B cell (primary cell): ENCODE measurements around the gene FANCM. TPM values are rescaled to one million over a fixed set of nuclear protein-coding genes. Genes with fewer than 3 reads are reported as not detected.

Experiments used
- ATAC-seq: fragments of 200-7000 bp; cut with Tn5 transposase; one replicate; pipeline ENCODE4 v1.10.0; 2021; ENCODE audit warnings: low read depth, mild to moderate bottlenecking, moderate number of reproducible peaks, moderate library complexity
- CTCF ChIA-PET: fragments of 350-600 bp; sonication (Branson Sonifier 250); formaldehyde crosslinking; loops from one replicate; lab custom pipeline; 2021; ENCODE audit warnings: antibody characterized with exemption, inconsistent platforms; lab: Charles Lee
- POLR2A ChIA-PET: fragments of 350-600 bp; sonication (Branson Sonifier 250); formaldehyde crosslinking; loops from one replicate; lab custom pipeline; 2021; ENCODE audit warnings: antibody characterized with exemption; lab: Charles Lee
- DNase-seq: peaks from one replicate; pipeline ENCODE4 v3.0.0; 2013
- H2AFZ ChIP-seq: 2 replicates; pipeline ENCODE4 v1.6.1; 2012; ENCODE audit warnings: mild to moderate bottlenecking, low read depth, low read length; ENCODE audit not compliant: insufficient read depth, poor library complexity, severe bottlenecking
- H3K27ac ChIP-seq, 2 donors: 1 replicate in 1 of 2; 2 replicates in 1 of 2; pipeline ENCODE4 v1.5.1; 2012 to 2013; ENCODE audit warnings: low read length in 2 of 2, mild to moderate bottlenecking in 2 of 2, moderate library complexity in 1 of 2
- H3K27me3 ChIP-seq, 4 experiments: fragments of 200-600 bp in 1 of 4; sonication (generic) in 1 of 4; replicated peaks in 1 of 4; 1 replicate in 2 of 4; 2 replicates in 2 of 4; pipeline versions ENCODE4 v1.6.1 to v1.7.0; 2013 to 2016; ENCODE audit warnings: low read length in 3 of 4, mild to moderate bottlenecking in 2 of 4, mixed read lengths in 1 of 4, moderate library complexity in 1 of 4; ENCODE audit not compliant: insufficient read depth in 4 of 4, control insufficient read depth in 3 of 4; ENCODE audit errors: control extremely low read depth in 1 of 4
- H3K36me3 ChIP-seq, 2 experiments: replicated peaks in 1 of 2; 1 replicate in 1 of 2; 2 replicates in 1 of 2; pipeline versions ENCODE4 v1.6.1 to v1.7.1; 2013; ENCODE audit warnings: low read length in 1 of 2; ENCODE audit not compliant: insufficient read depth in 2 of 2, control insufficient read depth in 1 of 2; ENCODE audit errors: control extremely low read depth in 1 of 2, extremely low read depth in 1 of 2
- H3K4me1 ChIP-seq, 2 donors: fragments of 200-600 bp in 1 of 2; sonication (generic) in 1 of 2; 1 replicate in 1 of 2; 2 replicates in 1 of 2; pipeline versions ENCODE4 v1.5.1 to v1.6.1; 2013 to 2017; ENCODE audit warnings: low read length in 2 of 2; ENCODE audit not compliant: control insufficient read depth in 2 of 2, insufficient read depth in 2 of 2
- H3K4me2 ChIP-seq: replicated peaks from 2 replicates; pipeline ENCODE3; 2012; ENCODE audit warnings: mild to moderate bottlenecking, low read depth, low read length; ENCODE audit not compliant: poor library complexity, severe bottlenecking
- H3K4me3 ChIP-seq, 5 experiments: fragments of 200-600 bp in 1 of 5; sonication (generic) in 1 of 5; 1 replicate in 3 of 5; 2 replicates in 2 of 5; pipeline versions ENCODE4 v1.5.1 to v1.7.0; 2011 to 2016; ENCODE audit warnings: low read length in 4 of 5, mild to moderate bottlenecking in 4 of 5, low read depth in 2 of 5, control low read depth in 1 of 5, moderate library complexity in 1 of 5; ENCODE audit not compliant: insufficient read depth in 1 of 5; ENCODE audit errors: control extremely low read depth in 1 of 5, extremely low read depth in 1 of 5
- H3K79me2 ChIP-seq: fragments of 200-600 bp; sonication (generic); one replicate; pipeline ENCODE4 v1.6.0; 2016; ENCODE audit warnings: low read length; ENCODE audit not compliant: control insufficient read depth, insufficient read depth
- H3K9ac ChIP-seq: fragments of 200-600 bp; sonication (generic); 2 replicates; pipeline ENCODE4 v1.6.1; 2017; ENCODE audit warnings: mild to moderate bottlenecking, low read length, moderate library complexity
- H3K9me3 ChIP-seq, 3 donors: one replicate each; pipeline versions ENCODE4 v1.6.1 to v1.7.1; 2013; ENCODE audit warnings: low read length in 2 of 3; ENCODE audit not compliant: control insufficient read depth in 2 of 3, insufficient read depth in 1 of 3; ENCODE audit errors: control extremely low read depth in 1 of 3
- H4K20me1 ChIP-seq: 2 replicates; pipeline ENCODE4 v1.6.0; 2012; ENCODE audit warnings: mild to moderate bottlenecking, low read length; ENCODE audit not compliant: insufficient read depth, control insufficient read depth, poor library complexity, severe bottlenecking
- H3K27ac Mint-ChIP-seq: one replicate; pipeline ENCODE4 v1.8.0; 2021; ENCODE audit warnings: mixed read lengths
- H3K27me3 Mint-ChIP-seq: one replicate; pipeline ENCODE4 v1.8.0; 2021; ENCODE audit warnings: mixed read lengths
- H3K4me1 Mint-ChIP-seq: one replicate; pipeline ENCODE4 v1.8.0; 2021; ENCODE audit warnings: mixed read lengths
- H3K4me3 Mint-ChIP-seq: one replicate; pipeline ENCODE4 v1.8.0; 2021; ENCODE audit warnings: mixed read lengths
- H3K9me3 Mint-ChIP-seq: one replicate; pipeline ENCODE4 v1.8.0; 2022; ENCODE audit warnings: mixed read lengths; ENCODE audit not compliant: insufficient read depth
- EZH2 ChIP-seq: IDR thresholded peaks from 2 replicates; pipeline ENCODE4 v1.6.1; 2012; ENCODE audit warnings: borderline replicate concordance, low read depth, mild to moderate bottlenecking, moderate library complexity, low read length; ENCODE audit not compliant: insufficient read depth, poor library complexity, severe bottlenecking
- WGBS: methylation state at CpG from one replicate; pipeline ENCODE4 v1.1.5; 2013; ENCODE audit warnings: missing lambda C conversion rate; ENCODE audit not compliant: insufficient coverage; 5-methylcytosine and 5-hydroxymethylcytosine counted together
- intact Hi-C: fragments of 100-400 bp; cut with micrococcal nuclease; formaldehyde crosslinking; loops from one replicate; pipeline ENCODE4 v1.10.0; 2022
- polyA plus RNA-seq: library from polyadenylated mRNA; depleted of rRNA; stranded (reverse); fragments of >200 nt; gene quantifications from 2 replicates; pipeline ENCODE4 v1.2.3, GENCODE V29; 2012
- total RNA-seq, 2 donors: library from RNA; stranded (reverse); fragments of 120-200 nt in 1 of 2; gene quantifications; 1 replicate in 1 of 2; 2 replicates in 1 of 2; pipeline versions ENCODE4 v1.2.3 to v1.2.4, GENCODE V29; 2013 to 2022
- TF ChIP-seq, protein P1 (sequence below): fragments of 200-600 bp; IDR thresholded peaks from one replicate; pipeline ENCODE4 v1.8.0; 2022; ENCODE audit warnings: antibody characterized with exemption, mild to moderate bottlenecking

FANCM gene
- total and polyA plus RNA-seq, 2 donors (not counting 1 experiment from before 2014, with no cell fraction given): 3.0 to 15.5 TPM

DNA sequence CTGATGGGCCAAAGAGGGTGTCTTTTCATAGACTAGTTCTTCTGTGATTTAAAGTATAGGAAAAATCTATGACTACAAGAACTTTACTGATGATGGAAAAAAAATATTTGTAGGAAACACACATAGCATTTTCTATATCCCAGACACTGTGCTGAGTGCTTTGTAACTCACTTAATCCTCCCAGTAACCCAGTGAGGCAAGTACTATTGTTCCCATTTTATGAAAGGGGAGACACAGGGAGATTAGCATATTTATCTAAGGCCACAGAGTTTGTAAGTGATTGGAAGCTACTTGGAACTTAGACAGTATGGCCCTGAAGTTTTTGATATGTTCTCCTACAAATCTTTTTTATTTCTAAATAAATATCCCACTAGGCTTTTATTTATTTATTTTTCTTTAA is 31.9 kb upstream of the FANCM start:
- H3K4me1 ChIP-seq: no peaks in the 10 kb centered on the region
- no peaks in the 10 kb centered on the region for H3K9me3 ChIP-seq
- no peaks in the 10 kb centered on the region for H3K27me3 Mint-ChIP-seq
- H3K36me3 ChIP-seq: peaks cover 14 to 48% of the 10 kb centered on the region in 2 experiments
- no peak overlapping the region for H3K9ac ChIP-seq
- H3K27ac ChIP-seq: no peak overlapping the region
- H3K4me3 ChIP-seq: no peak overlapping the region
- ATAC-seq: no peak
- H3K9me3 Mint-ChIP-seq: no peaks in the 10 kb centered on the region
- H3K27ac Mint-ChIP-seq: no peak overlapping the region
- H3K27me3 ChIP-seq: no peaks in the 10 kb centered on the region
- CTCF ChIA-PET: no interaction called here
- no peaks in the 10 kb centered on the region for H4K20me1 ChIP-seq
- POLR2A ChIA-PET: no interaction called here
- H3K4me1 Mint-ChIP-seq: no peaks in the 10 kb centered on the region
- H3K79me2 ChIP-seq: peaks cover 4% of the 10 kb centered on the region
- H3K4me2 ChIP-seq: no peak overlapping the region
- H3K4me3 Mint-ChIP-seq: no peak overlapping the region
- intact Hi-C loops: no loop called here
- DNase-seq: no peak
- no peak for TF ChIP-seq EZH2
- H2AFZ ChIP-seq: no peak overlapping the region

DNA sequence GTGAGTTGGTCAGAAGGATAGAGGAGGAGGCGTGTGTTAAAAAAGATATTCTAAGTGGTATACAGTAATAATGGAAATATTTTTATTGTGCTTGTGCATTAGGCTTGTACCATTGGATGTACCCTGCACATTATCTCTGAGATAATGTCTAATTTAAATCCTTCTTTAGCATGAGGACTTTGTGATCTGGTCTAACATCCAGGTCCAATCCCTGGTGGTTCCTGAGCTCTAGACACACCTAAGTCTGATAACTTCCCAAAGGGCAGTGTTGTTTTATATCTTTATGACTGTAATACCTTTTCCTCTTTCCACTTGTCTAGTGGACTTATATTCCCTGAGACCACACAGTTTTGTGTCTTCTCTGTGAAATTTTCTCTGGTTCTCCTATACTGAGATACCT is 31.2 kb upstream of the FANCM start:
- H3K36me3 ChIP-seq: peaks cover 14 to 51% of the 10 kb centered on the region in 2 experiments
- intact Hi-C loops: no loop called here
- H3K4me1 ChIP-seq: no peaks in the 10 kb centered on the region
- no peak overlapping the region for H3K27ac ChIP-seq
- no peaks in the 10 kb centered on the region for H3K27me3 ChIP-seq
- CTCF ChIA-PET: no interaction called here
- WGBS: no CpG with 5 or more reads among the region's 1 CpG
- no peak overlapping the region for H2AFZ ChIP-seq
- no peaks in the 10 kb centered on the region for H3K4me1 Mint-ChIP-seq
- TF ChIP-seq, protein P1, sequence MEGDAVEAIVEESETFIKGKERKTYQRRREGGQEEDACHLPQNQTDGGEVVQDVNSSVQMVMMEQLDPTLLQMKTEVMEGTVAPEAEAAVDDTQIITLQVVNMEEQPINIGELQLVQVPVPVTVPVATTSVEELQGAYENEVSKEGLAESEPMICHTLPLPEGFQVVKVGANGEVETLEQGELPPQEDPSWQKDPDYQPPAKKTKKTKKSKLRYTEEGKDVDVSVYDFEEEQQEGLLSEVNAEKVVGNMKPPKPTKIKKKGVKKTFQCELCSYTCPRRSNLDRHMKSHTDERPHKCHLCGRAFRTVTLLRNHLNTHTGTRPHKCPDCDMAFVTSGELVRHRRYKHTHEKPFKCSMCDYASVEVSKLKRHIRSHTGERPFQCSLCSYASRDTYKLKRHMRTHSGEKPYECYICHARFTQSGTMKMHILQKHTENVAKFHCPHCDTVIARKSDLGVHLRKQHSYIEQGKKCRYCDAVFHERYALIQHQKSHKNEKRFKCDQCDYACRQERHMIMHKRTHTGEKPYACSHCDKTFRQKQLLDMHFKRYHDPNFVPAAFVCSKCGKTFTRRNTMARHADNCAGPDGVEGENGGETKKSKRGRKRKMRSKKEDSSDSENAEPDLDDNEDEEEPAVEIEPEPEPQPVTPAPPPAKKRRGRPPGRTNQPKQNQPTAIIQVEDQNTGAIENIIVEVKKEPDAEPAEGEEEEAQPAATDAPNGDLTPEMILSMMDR: no peak
- no peak for TF ChIP-seq EZH2
- no peaks in the 10 kb centered on the region for H3K79me2 ChIP-seq
- H3K9me3 ChIP-seq: no peaks in the 10 kb centered on the region
- H3K4me3 ChIP-seq: no peak overlapping the region
- H3K4me2 ChIP-seq: no peak overlapping the region
- no peak overlapping the region for H3K4me3 Mint-ChIP-seq
- H3K9ac ChIP-seq: no peak overlapping the region
- no peaks in the 10 kb centered on the region for H4K20me1 ChIP-seq
- no peaks in the 10 kb centered on the region for H3K9me3 Mint-ChIP-seq
- H3K27ac Mint-ChIP-seq: no peak overlapping the region
- ATAC-seq (no peak), DNase-seq (no peak)
- H3K27me3 Mint-ChIP-seq: no peaks in the 10 kb centered on the region
- POLR2A ChIA-PET: interaction anchor here (0.7 kb wide), 1 partner anchor 157 kb away, joined by 3 read pairs; no protein-coding TSS in a partner anchor
